Globus pallidus (tissue), 1 donor: Measurements from ENCODE around the gene DHFR.
"Not testable (repeated sequence)": the region's sequence is repeated elsewhere in the genome, so short reads cannot be mapped to it uniquely, and the experiment has no call there.

Experiments
- DNase-seq: peaks from one replicate; pipeline ENCODE4 v3.0.0-alpha.2; 2015; ENCODE audit warnings: low spot score

Gene DHFR

DNA sequence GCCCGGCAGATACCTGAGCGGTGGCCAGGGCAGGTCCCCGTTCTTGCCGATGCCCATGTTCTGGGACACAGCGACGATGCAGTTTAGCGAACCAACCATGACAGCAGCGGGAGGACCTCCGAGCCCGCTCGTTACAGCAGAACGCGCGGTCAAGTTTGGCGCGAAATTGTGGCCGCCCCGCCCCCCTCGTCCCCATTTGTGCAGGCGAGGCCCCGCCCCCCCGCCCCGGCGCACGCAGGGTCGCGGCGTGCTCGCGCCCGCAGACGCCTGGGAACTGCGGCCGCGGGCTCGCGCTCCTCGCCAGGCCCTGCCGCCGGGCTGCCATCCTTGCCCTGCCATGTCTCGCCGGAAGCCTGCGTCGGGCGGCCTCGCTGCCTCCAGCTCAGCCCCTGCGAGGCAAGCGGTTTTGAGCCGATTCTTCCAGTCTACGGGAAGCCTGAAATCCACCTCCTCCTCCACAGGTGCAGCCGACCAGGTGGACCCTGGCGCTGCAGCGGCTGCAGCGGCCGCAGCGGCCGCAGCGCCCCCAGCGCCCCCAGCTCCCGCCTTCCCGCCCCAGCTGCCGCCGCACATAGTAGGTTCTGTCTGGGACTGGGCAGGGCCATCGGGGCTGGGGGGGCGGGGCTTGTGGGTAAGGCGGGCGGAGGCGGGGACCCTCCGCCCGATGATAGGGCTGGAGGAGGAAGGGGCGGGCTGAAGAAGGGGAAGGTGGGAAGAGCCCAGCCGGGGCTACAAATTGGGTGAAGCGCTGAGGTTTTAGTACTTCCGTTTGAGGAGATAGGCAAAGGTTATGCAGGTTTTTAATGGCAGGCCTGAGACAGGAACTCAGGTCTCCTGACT lies at the start of gene DHFR, which contains the start of gene MSH3:
Gene DHFR, minus strand, starts transcription at position 593 of the 840 bp plus-strand sequence. Its CDS starts 494 bp downstream, at position 99.
Gene MSH3, plus strand, starts transcription at position 262 of the 840 bp plus-strand sequence. Its CDS starts 76 bp downstream, at position 338.
- peak; percentile 88 for DNase-seq

DNA sequence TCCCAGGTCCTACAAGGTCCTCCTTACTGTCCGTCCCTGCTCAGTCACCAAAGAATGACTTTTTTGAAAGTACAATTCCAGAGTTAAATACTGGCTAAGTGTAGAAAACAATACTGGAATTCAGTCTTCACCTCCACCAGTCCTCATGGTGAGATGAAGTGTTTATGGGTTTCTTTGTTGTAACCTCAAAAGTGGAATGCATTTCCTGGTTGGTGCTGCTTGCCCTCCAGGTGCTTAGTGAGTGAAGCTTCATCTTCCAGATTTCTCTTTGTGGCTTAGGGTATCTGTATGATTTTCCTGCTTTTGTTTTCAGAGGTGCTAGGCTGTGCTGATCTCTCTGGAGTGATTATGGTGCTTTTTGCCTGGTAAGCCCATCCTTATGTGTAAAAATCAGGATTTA lies 49.4 kb upstream of the DHFR start:
- no peak for DNase-seq

GRCh38 chr5:80703747-80704146 lies 49.0 kb upstream of the DHFR start:
- no peak for DNase-seq

- no peak for DNase-seq
Measured at GRCh38 chr5:80703291-80703690, 48.5 kb upstream of the DHFR start.

- no peak for DNase-seq
Measured at GRCh38 chr5:80701597-80701996, 46.8 kb upstream of the DHFR start.

GRCh38 chr5:80698369-80698768 lies 43.6 kb upstream of the DHFR start:
- no peak for DNase-seq

- no peak for DNase-seq
Measured at GRCh38 chr5:80697100-80697499, 42.3 kb upstream of the DHFR start.

DNA sequence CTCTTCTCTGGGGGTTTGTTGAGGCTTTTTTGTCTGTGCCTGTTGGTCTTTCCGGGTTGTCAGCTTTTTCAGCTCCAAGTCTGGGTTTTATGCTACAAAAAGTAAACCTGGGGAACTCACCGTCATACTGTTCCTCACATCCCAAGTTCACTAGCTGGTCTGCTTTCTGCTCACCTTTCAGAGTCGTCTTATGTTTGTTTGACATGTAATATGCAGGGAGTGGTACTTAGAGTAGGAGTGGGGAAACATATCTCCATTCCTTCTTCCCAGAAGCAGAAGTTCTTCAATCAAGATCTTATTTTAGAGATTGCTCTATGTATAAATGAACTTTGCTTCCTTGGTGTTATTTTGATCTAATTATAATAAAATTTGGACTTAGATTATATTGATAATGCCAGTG lies 41.7 kb upstream of the DHFR start:
- no peak for DNase-seq

- DNase-seq, result no peak
Measured at GRCh38 chr5:80695666-80696065, 40.9 kb upstream of the DHFR start.

DNA sequence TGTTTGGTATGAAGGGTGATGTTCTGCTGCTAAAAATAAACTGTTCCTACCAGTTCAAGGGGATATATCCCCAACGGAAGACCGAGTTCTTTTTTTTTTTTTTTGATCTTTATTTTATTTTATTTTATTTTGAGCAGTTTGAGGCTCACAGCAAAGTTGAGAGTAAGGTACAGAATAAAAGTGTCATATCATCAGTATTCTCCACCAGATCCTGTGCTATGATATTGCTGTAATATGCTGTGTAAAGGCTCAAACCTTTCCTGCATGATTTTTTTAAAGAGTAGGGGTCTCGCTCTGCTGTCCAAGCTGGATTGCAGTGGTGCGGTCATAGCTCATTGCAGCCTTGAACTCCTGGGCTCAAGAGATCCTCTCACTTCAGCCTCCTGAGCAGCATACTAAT lies 34.8 kb upstream of the DHFR start:
- no peak for DNase-seq

- no peak for DNase-seq
Measured at GRCh38 chr5:80688648-80689420, 34.1 kb upstream of the DHFR start.

DNA sequence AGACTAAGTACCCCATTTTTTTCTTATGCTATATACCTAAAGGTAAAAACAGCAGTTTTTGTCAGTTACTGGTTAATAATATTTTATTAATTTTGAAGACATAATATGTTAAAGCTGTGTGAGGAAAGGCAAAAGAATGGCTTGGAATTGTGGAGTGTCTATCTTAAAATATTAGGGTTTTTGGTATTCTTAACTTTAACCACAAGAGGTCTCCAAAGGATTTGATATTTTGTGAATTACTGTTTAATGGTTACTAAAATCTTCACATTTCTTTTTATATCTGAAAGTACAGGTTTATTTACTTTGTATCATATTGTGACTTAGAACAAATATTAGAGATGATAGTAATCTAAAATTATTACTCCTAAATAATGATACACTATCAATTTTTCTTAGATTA lies 32.0 kb upstream of the DHFR start:
- DNase-seq, result peak; percentile 8

DNA sequence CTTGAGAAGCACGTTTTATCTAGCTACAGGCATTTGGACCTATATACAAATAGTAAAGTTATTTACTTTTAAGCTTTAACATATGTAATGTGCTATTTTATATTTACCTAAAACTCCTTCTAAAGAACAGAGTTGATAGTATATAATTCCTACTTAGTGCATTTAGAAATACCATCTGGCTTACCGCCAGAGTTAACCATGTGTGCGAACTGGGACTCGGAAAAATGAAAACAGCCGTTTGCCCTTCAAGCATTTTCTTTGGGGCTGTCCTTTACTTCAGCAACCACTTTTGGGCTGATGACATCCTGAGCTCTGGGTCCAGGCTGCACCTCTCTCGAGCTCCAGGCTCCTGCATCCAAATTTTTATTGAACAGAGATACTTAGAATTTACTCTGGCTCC lies 21.9 kb upstream of the DHFR start:
- no peak for DNase-seq

GRCh38 chr5:80672140-80672736 lies 17.5 kb upstream of the DHFR start:
- DNase-seq, result peak; percentile 63

DNA sequence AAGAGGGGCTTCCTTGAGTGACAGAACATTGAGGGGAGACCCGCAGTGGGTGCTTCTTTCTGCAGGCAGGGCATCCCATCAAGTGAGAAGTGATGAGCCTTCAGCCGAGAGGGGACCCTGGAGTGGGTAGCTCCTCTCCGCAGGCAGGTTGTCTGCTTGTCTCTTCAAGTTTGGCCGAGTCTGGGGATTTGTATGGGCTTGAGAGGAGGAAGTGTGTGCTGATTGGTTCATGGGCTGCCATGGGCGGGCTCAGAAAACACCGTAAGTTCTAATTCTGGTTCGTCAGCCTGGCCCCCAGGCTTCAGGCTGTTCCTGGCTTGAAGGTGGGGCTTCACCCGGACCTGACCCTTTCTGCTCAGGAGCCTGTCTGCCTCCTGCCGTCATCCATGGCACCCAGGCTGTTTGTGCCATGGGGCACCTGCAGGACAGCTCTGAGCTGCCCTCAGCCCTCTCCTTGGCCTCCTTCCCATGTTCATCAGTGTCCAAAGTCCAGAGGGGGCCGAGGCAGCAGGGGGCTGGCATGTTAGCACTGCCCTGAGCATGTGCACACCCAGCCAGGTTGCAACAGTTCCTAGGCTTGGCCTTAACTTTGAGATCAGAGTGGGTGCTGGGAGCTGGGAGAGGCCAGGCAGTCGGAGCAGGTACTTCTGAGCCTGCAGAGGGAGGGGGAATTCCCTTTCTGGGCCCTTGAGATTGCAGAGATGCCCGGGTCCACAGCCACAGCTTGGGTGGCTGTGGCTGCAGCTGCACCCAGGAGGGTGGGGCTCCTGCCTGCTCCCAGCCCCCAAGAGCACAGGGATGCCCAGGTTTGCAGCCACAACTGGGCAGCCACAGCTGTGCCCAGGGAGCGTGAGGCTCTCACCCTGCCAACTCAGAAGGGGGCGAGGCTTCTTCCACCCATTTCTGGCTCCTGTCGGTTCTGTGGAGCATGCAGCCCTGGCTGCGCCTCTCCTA lies 13.5 kb upstream of the DHFR start:
- DNase-seq, result peak; percentile 16

DNA sequence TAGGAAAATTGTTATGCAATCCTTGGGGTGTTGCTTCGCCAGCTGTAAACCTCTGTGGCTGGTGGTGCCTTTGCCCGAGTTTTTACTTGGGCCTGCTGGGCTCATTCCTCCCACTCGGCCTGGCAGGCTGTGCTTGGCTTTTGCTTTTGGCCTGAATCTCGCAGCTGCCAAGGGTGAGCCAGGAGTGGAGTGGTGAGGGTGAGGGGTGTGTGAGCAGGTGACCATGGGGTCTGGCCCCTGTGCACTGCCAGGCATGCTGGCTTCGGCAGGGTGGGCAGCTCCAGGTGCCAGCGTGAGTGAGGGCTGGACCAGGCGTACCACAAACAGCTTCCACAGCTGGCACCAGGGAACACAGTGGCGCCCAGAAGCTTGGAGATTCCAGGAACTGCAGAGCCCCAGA lies 12.6 kb upstream of the DHFR start:
- DNase-seq, result no peak

GRCh38 chr5:80665057-80665456 lies 10.3 kb upstream of the DHFR start:
- DNase-seq, result no peak

GRCh38 chr5:80662108-80662507 lies 7.3 kb upstream of the DHFR start:
- no peak for DNase-seq

DNA sequence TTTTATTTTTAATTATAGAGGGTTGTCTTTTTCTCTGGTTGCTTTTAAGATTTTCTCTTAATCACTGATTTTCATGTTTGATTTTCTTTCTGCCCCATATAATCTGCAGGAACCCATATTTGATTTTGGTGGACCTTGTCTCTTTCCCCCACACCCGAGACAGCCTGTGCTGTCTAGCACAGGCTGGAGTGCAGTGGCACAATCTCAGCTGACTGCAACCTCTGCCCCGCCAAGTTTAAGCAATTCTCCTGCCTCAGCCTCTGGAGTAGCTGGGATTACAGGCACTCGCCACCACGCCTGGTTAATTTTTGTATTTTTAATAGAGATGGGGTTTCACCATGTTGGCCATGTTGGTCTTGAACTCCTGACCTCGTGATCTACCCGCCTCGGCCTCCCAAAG lies 5.9 kb upstream of the DHFR start:
- not testable (repeated sequence) for DNase-seq

DNA sequence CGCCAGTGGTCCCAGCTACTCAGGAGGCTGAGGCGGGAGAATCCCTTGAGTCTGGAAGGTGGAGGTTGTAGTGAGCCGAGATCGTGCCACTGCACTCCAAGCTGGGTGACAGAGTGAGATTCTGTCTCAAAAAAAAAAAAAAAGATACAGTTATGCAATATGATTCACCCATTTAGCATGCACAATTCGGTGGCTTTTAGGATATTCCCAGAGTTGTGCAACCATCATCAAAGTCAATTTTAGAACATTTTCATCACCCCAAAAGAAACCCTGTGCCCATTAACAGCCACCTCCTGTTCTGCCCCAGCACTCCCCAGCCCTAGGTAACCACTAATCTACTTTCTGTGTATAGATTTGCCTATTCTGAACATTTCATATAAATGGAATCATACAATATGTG lies 4.3 kb upstream of the DHFR start:
- DNase-seq, result no peak

DNA sequence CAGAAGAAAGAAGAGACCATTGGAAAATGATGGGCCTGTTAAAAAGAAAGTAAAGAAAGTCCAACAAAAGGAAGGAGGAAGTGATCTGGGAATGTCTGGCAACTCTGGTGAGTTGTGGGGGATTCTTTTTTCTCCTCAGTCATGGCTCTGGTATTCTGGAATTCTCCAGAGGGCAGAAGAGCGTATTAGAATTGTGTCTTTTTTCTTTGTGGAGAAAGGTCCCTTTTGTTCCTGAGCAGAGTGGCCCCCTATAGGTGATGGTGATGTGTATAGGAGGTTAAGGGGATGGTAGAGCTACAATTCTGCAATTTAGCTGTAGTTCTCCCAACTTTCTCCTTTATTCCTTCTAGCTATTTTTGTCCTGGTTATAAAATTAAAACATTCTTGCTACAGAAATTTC lies 1.6 kb upstream of the DHFR start:
- no peak for DNase-seq
